Measurements from ENCODE around the gene DIAPH1.

Gene DIAPH1

DNA sequence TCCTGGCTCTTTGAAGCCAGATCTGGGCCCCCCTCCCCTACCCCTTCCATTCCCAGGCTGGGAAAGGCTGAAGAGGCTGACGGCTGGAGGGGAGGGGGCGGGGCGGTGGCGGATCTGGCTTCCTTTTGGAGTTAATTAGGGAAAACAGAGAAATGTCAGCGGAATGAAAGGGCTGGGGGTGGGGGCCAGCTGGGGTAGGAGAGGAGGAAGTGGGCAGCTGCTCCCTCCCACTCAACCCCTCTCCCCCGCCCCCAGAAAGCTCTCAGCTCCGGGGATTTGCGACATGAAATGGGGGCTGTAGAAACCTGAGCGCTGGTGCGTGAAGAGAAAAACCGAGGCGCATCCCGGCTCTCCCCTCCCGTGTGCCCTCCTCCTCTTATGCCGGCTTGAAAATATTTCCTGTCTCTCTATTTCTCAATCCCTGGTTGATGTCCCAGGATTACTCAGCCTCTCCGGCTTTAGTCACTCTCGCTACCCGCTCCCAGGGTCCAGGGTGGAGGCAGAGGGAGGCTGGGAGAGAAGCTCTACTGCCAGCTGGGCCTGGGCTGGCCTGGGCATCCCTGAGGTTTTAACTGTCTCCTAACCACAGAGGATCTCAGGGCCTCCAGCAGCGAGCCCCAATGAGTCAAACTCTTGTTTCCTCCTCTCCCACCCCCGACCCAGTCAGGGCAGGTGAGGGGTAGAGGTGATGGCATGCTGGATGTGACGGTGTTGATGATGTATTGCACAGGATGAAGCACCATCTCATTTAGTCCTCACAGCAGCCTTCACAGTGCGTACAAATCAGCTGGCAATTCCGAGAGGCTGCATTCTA, 109.8 kb downstream of the DIAPH1 start:
- TF ChIP-seq MAX (IDR thresholded peaks at IDR 0.05; ENCODE audit: low read depth, low read length), result no peak
- DNase-seq (ENCODE audit: low read depth), result peak; percentile 89
- H3K4me3 ChIP-seq (ENCODE audit: low read depth, low read length), result peak overlapping the region; percentile 28

GRCh38 chr5:141508440-141508797, 110.4 kb downstream of the DIAPH1 start:
- DNase-seq (ENCODE audit: low read depth), result peak; percentile 57
- no peak for TF ChIP-seq POLR2A (IDR thresholded peaks at IDR 0.05; ENCODE audit: extremely low read depth, insufficient read length)
- peak overlapping the region; percentile 28 for H3K4me3 ChIP-seq (ENCODE audit: low read depth, low read length)

GRCh38 chr5:141507387-141508091, 111.3 kb downstream of the DIAPH1 start:
- no peak overlapping the region for H3K4me3 ChIP-seq (ENCODE audit: low read depth, low read length)
- DNase-seq (ENCODE audit: low read depth), result peak; percentile 86

DNA sequence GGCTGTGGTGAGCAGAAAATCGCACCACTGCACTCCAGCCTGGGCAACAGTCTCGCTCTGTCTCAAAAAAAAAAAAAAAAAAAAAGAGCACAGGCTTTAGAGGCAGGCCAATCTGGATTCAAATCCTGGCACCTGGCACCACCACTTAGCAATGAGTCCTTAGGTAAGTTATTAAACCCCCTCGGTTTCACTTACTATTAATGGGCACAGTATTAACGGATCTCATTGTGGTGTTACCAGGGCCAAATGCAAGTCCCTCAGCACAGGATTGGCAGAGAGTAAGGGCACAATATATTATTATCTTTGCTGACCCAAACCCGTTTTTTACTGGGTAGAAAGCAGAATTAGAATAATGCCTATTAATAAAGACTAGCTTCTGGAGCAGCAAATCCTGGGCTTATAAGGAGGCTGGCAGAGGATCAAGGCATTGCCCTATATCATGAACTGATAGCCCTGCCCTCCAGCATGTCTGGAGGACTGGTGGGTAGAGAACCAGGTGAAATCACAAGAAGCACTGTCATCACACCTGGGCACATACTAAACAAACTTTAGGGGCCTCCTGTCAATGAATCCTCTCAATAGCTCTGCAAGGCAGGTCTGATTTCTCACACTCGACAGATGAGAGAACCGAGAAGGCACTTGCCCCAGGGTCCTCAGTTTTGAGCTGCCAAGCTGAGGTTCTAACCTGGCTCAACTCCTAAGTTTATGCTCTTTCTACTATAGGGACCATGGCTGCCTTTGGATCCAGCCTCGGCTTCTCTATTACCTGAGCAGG, 112.2 kb downstream of the DIAPH1 start:
- no peak for DNase-seq (ENCODE audit: low read depth)
- TF ChIP-seq, protein P1, sequence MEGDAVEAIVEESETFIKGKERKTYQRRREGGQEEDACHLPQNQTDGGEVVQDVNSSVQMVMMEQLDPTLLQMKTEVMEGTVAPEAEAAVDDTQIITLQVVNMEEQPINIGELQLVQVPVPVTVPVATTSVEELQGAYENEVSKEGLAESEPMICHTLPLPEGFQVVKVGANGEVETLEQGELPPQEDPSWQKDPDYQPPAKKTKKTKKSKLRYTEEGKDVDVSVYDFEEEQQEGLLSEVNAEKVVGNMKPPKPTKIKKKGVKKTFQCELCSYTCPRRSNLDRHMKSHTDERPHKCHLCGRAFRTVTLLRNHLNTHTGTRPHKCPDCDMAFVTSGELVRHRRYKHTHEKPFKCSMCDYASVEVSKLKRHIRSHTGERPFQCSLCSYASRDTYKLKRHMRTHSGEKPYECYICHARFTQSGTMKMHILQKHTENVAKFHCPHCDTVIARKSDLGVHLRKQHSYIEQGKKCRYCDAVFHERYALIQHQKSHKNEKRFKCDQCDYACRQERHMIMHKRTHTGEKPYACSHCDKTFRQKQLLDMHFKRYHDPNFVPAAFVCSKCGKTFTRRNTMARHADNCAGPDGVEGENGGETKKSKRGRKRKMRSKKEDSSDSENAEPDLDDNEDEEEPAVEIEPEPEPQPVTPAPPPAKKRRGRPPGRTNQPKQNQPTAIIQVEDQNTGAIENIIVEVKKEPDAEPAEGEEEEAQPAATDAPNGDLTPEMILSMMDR (IDR thresholded peaks at IDR 0.05; ENCODE audit: low read depth, low read length), result no peak
- TF ChIP-seq POLR2A (IDR thresholded peaks at IDR 0.05; ENCODE audit: extremely low read depth, insufficient read length) (no peak), MYC (IDR thresholded peaks at IDR 0.05; ENCODE audit: low read depth, low read length) (no peak), MAX (IDR thresholded peaks at IDR 0.05; ENCODE audit: low read depth, low read length) (no peak)
- H3K4me3 ChIP-seq (ENCODE audit: low read depth, low read length), result no peak overlapping the region

More at GRCh38 chr5:141507387-141508091, 111.3 kb downstream of the DIAPH1 start:
- TF ChIP-seq, protein P1 (IDR thresholded peaks at IDR 0.05; ENCODE audit: low read depth, low read length), result no peak
- no peak for TF ChIP-seq POLR2A (IDR thresholded peaks at IDR 0.05; ENCODE audit: extremely low read depth, insufficient read length)
- no peak for TF ChIP-seq MAX (IDR thresholded peaks at IDR 0.05; ENCODE audit: low read depth, low read length)
- TF ChIP-seq MYC (IDR thresholded peaks at IDR 0.05; ENCODE audit: low read depth, low read length), result no peak

DNA sequence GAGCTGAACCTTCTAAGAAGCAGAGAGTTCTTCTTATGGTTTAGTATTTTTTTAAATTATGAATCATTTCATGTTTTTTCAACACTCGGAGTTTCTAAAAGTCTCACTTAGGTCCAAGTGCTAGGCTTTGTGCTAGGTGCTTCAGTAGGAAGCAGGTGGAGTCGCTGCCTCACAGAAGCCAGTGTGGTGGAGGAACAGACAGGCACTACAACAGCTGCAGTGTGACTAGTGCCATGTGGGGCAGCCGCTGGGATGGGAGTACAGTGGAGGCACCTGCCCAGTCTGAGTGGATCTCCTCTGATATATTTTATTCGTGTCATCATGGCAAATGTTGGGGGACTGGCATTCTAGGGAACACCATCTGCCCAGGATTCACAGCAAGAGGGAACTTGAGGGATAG, 114.6 kb downstream of the DIAPH1 start:
- DNase-seq (ENCODE audit: low read depth), result no peak
- TF ChIP-seq, protein P1 (IDR thresholded peaks at IDR 0.05; ENCODE audit: low read depth, low read length), result no peak
- no peak for TF ChIP-seq MYC (IDR thresholded peaks at IDR 0.05; ENCODE audit: low read depth, low read length)
- no peak for TF ChIP-seq POLR2A (IDR thresholded peaks at IDR 0.05; ENCODE audit: extremely low read depth, insufficient read length)
- no peak for TF ChIP-seq MAX (IDR thresholded peaks at IDR 0.05; ENCODE audit: low read depth, low read length)
- H3K4me3 ChIP-seq (ENCODE audit: low read depth, low read length), result no peak overlapping the region

GRCh38 chr5:141503681-141504080, 115.1 kb downstream of the DIAPH1 start:
- no peak for DNase-seq (ENCODE audit: low read depth)
- H3K4me3 ChIP-seq (ENCODE audit: low read depth, low read length), result no peak overlapping the region
- no peak for TF ChIP-seq MYC (IDR thresholded peaks at IDR 0.05; ENCODE audit: low read depth, low read length)
- TF ChIP-seq POLR2A (IDR thresholded peaks at IDR 0.05; ENCODE audit: extremely low read depth, insufficient read length), result no peak
- TF ChIP-seq MAX (IDR thresholded peaks at IDR 0.05; ENCODE audit: low read depth, low read length), result no peak
- TF ChIP-seq, protein P1 (IDR thresholded peaks at IDR 0.05; ENCODE audit: low read depth, low read length), result no peak
